ENCODE measurements around the gene VSIG4.
"Not testable (repeated sequence)": the region's sequence is repeated elsewhere in the genome, so short reads cannot be mapped to it uniquely, and the experiment has no call there.

Gene VSIG4

DNA sequence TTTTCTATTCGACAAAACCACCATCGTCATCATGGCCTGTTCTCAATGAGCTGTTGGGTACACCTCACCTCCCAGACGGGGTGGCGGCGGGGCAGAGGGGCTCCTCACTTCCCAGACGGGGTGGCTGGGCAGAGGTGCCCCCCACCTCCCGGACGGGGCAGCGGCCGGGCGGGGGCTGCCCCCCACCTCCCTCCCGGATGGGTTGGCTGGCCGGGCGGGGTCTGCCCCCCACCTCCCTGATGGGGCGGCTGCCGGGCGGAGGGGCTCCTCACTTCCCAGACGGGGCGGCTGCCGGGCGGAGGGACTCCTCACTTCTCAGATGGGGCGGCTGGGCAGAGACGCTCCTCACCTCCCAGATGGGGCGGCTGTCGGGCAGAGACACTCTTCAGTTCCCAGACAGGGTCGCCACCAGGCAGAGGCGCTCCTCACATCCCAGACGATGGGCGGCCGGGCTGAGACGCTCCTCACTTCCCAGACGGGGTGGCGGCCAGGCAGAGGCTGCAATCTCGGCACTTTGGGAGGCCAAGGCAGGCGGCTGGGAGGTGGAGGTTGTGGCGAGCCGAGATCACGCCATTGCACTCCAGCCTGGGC is 64.6 kb downstream of the VSIG4 start:
- DNase-seq: not testable (repeated sequence)
